CMK (cell line): ENCODE results near the gene NKX1-1.

Experiments
- DNase-seq: peaks from one replicate; pipeline ENCODE4 v3.0.0-alpha.2; 2010; ENCODE audit warnings: low read depth

NKX1-1 gene

GRCh38 chr4:1359976-1360375 lies 46.3 kb downstream of the NKX1-1 start:
- DNase-seq = no peak

GRCh38 chr4:1359144-1359501 lies 47.1 kb downstream of the NKX1-1 start:
- no peak for DNase-seq

GRCh38 chr4:1358421-1359143 lies 47.7 kb downstream of the NKX1-1 start:
- no peak for DNase-seq

- no peak for DNase-seq
These were observed 48.6 kb downstream of the NKX1-1 start for GRCh38 chr4:1357356-1358248.

- no peak for DNase-seq
These were observed 49.9 kb downstream of the NKX1-1 start for GRCh38 chr4:1356181-1356998.

- DNase-seq = no peak
These were observed 50.9 kb downstream of the NKX1-1 start for GRCh38 chr4:1355378-1355777.

- no peak for DNase-seq
These were observed 51.3 kb downstream of the NKX1-1 start for GRCh38 chr4:1354983-1355275.

- no peak for DNase-seq
These were observed 51.9 kb downstream of the NKX1-1 start for GRCh38 chr4:1354136-1354982.

GRCh38 chr4:1353186-1354055 lies 52.8 kb downstream of the NKX1-1 start:
- DNase-seq = no peak
